ENCODE data around the gene PRR15L. TPM values are rescaled to one million over a fixed set of nuclear protein-coding genes. Genes with fewer than 3 reads are reported as not detected.
"Not testable (repeated sequence)": the region's sequence is repeated elsewhere in the genome, so short reads cannot be mapped to it uniquely, and the experiment has no call there.

PRR15L gene
- total RNA-seq = not detected

- POLR2A ChIA-PET = no interaction called here
Observed at GRCh38 chr17:47957591-47958490, at the start of gene PRR15L. Gene PRR15L (minus strand): TSS chr17:47957883. CDS start chr17:47953234, 4,649 bp downstream.

GRCh38 chr17:48006936-48007709 is 49.4 kb upstream of the PRR15L start:
- POLR2A ChIA-PET = no interaction called here

More at GRCh38 chr17:47957591-47958490, at the start of gene PRR15L:
- CTCF ChIA-PET = interaction anchor here (0.8 to 1.8 kb wide), 3 partner anchors 9 to 13 kb away, joined by 3 to 7 read pairs (median 6); partner anchors contain the start of gene CDK5RAP3

GRCh38 chr17:48004983-48005382 is 47.3 kb upstream of the PRR15L start:
- ChIA-PET CTCF (interaction anchor here (0.6 to 0.9 kb wide), 2 partner anchors 16 to 58 kb away, joined by 3 read pairs; no protein-coding TSS in a partner anchor), POLR2A (no interaction called here)

More at GRCh38 chr17:48006936-48007709, 49.4 kb upstream of the PRR15L start:
- CTCF ChIA-PET = no interaction called here

DNA sequence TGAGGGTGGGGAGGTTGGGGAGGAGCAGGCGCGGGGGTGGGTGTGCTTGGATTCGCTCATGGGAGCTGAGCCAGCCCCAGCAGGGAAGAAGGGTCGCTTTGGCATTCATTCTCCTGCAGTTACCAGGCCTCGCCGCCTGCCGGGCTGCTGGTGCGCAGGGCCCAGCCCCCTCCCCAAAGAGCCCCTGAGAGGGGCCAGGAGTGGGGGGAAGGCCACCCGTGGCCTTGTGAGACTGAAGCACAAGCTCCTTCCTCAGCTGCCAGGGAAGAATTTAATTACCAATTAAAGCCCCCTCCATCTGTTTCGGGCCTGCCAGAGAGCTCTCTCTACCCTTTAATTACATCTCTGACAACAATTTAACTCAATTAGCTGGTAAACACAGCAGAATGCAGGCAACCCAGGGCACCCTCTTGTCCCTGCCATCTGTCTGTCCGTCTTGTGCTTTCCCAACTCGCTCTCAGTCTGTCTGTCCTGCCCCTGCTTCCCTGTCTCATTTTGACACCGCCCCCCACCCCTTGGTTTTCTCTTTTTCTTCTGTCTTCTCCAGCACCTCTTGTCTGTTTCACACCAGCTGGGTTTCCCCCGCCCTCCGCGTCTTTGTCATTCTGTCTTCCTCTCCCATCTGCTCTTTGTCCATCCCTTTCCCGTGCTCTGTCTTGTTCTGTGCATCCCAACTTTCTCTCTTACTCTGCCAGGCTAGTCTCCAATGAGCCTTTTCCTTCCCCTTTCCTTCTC is 45.9 kb upstream of the PRR15L start:
- POLR2A ChIA-PET = no interaction called here
- CTCF ChIA-PET = interaction anchor here (0.7 to 1.7 kb wide), 3 partner anchors 15 to 84 kb away, joined by 3 to 8 read pairs (median 3); no protein-coding TSS in a partner anchor

DNA sequence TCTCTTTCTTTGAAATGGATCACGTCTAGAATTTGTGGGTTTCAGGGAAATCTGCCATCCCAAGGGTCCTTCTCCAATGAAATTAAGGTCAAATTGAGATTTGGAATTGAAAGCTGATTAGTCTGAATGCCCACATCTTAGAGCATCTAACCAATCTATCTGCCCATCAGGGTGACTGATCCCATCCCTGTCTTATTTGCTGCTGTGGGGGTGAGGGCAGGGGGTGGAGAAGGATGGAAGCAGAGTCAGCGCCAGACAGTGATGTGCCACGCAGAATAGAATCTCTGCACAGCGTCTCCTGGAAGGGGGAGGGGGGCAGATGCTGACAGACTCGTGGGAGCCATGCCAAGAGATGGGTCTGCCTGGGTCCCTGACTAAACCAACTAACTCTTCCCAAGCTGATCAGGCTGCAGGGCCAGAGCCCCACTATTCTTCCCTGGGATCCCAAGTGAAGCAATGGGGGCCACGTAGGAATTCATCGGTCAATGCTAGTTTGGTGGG is 45.3 kb upstream of the PRR15L start:
- POLR2A ChIA-PET = no interaction called here
- CTCF ChIA-PET = interaction anchor here (0.7 to 1.7 kb wide), 2 partner anchors 15 to 84 kb away, joined by 3 to 8 read pairs; no protein-coding TSS in a partner anchor

DNA sequence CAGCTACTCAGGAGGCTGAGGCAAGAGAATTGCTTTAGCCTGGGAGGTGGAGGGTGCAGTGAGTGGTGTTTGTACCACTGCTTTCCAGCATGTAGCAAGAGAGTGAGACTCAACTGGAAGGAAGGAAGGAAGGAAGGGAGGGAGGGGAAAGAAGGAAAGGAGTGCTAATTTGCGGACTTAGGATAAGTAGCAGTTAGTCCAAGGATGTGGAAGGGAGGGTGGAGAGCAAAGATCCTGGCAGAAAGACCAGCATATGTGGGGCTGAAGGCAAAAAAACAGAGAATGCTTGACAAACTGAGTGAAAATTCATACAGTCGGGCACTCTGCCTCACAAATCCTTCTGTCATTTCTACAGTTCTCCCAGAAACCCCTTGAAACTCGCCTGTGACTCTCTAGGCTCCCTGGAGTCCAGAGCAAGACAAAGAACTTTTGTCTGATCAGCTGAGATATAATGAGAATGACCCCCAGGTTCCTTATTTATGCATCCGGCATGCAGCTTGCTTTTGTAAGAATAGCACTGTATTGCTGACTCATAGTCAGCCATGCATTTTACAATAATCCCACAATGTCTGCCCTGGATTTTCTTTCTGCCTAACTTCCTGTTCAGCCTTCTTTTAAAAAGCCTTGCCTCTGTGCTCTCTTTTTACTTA is 44.7 kb upstream of the PRR15L start:
- POLR2A ChIA-PET = no interaction called here
- CTCF ChIA-PET = interaction anchor here (0.7 kb wide), 1 partner anchor 83 kb away, joined by 3 read pairs; no protein-coding TSS in a partner anchor

- POLR2A ChIA-PET = not testable (repeated sequence)
- CTCF ChIA-PET = interaction anchor here (0.6 to 2.4 kb wide), 4 partner anchors 9 to 612 kb away, joined by 4 to 10 read pairs (median 5); partner anchors contain the start of gene CDK5RAP3
Observed at GRCh38 chr17:48001657-48002056, 44.0 kb upstream of the PRR15L start.

DNA sequence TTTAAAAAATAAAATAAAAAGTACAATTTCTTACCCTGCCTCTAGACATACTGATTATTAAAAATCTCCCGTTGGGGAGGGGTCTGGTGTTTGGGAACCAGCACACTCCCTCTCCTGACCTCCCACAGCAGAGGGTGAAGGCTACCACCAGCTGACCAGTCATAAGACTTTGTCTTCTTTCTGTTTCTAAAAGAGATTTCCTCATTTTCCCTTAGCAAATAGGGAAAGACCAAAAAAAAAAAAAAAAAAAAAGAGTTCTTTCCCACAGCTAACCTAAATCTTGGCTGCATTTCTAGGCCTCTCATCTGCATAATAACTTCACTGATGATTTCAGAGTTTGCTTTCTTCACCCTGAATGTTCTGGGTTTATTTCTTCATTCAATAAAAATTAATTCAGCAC is 43.5 kb upstream of the PRR15L start:
- ChIA-PET CTCF (interaction anchor here (0.6 to 2.4 kb wide), 4 partner anchors 10 to 613 kb away, joined by 4 to 10 read pairs (median 5); partner anchors contain the start of gene CDK5RAP3), POLR2A (no interaction called here)

- CTCF ChIA-PET = interaction anchor here (0.7 to 2.4 kb wide), 2 partner anchors 21 to 28 kb away, joined by 3 to 10 read pairs; partner anchors contain the start of gene CDK5RAP3
- POLR2A ChIA-PET = no interaction called here
Observed at GRCh38 chr17:47999582-47999981, 41.9 kb upstream of the PRR15L start.

DNA sequence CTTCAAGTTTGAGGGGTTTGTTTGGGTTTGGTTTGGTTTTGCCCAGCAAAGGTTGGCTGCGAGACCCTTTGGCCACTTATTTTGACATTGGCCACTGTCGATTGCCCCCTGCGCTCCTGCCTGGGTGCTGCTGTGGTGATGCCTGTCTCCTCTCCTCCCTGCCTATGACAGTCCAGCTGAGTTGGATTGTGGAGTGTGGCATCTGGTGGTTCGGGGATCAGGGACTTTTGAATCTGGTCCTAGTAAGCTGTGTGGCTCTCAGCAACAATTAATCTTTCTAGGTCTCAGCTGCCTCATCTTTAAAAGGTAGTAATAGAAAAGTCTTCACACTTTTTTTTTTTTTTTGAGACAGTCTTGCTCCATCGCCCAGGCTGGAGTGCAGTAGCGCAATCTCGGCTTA is 40.4 kb upstream of the PRR15L start:
- CTCF ChIA-PET = interaction anchor here (1.4 kb wide), 1 partner anchor 19 kb away, joined by 3 read pairs; no protein-coding TSS in a partner anchor
- POLR2A ChIA-PET = no interaction called here

GRCh38 chr17:47997586-47997985 is 39.9 kb upstream of the PRR15L start:
- POLR2A ChIA-PET = no interaction called here
- CTCF ChIA-PET = interaction anchor here (1.4 kb wide), 1 partner anchor 19 kb away, joined by 3 read pairs; no protein-coding TSS in a partner anchor

- ChIA-PET CTCF (no interaction called here), POLR2A (no interaction called here)
Observed at GRCh38 chr17:47996201-47996600, 38.5 kb upstream of the PRR15L start.

GRCh38 chr17:47995241-47995935 is 37.7 kb upstream of the PRR15L start:
- POLR2A ChIA-PET = no interaction called here

GRCh38 chr17:47994724-47995123 is 37.0 kb upstream of the PRR15L start:
- POLR2A ChIA-PET = no interaction called here
- CTCF ChIA-PET = no interaction called here

More at GRCh38 chr17:47995241-47995935, 37.7 kb upstream of the PRR15L start:
- CTCF ChIA-PET = no interaction called here

DNA sequence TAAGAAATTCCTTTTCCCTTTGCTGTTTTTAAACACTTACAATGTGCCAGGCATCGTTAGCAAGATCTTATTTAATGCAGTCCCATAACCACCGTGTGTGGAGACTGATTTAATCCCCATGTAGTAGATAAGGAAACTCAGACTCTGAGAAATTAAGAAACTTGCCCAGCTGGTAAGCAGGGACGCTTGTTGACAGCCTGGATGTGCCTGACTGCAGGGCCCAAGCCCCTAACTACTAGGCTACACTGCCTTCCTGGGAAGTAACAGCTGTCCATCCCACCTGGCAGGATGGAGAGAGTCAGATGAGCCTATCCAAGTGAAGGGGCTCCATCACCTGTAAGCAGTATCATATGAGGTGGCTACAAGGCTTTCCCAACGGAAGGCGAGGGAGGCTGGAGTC is 36.3 kb upstream of the PRR15L start:
- ChIA-PET CTCF (interaction anchor here (1.3 kb wide), 1 partner anchor 86 kb away, joined by 3 read pairs; no protein-coding TSS in a partner anchor), POLR2A (no interaction called here)

DNA sequence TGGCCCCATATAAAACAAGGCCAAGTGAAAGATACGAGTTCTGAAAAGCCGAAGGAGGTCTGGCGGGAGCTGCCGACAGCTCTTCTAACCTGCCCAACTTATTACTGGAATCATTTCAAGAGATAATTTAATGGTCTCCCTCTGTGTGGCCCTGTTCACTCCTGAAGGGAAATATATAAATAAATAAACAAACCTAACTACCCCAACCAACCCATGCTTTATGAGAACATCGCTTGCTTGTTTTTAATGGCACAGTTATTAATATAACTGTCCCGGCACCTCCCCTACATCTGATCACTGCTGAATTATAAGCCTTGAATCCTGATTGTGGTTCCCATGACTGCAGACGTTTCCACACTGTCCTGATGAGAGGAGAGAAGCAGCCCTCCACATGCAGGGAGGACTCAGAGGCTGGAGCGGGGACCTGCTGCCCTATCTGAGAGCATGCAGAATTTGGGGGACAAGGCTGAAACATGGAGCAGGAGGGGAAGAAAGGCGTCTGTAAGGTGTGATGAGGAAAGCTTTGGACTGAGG is 35.4 kb upstream of the PRR15L start:
- CTCF ChIA-PET = interaction anchor here (1.3 kb wide), 1 partner anchor 87 kb away, joined by 3 read pairs; no protein-coding TSS in a partner anchor
- POLR2A ChIA-PET = no interaction called here

- ChIA-PET POLR2A (no interaction called here), CTCF (no interaction called here)
Observed at GRCh38 chr17:47992216-47992615, 34.5 kb upstream of the PRR15L start.
